Mucosa of descending colon (tissue), 3 donors: ENCODE results near the gene PFDN1. TPM values are rescaled to one million over a fixed set of nuclear protein-coding genes. Genes with fewer than 3 reads are reported as not detected.

Source experiments
- ATAC-seq: fragments of 200-7000 bp; cut with Tn5 transposase; one replicate; pipeline ENCODE4 v1.9.1; 2020; ENCODE audit warnings: mild to moderate bottlenecking, moderate library complexity
- DNase-seq, 3 donors: peaks; one replicate each; pipeline ENCODE4 v3.0.0-alpha.2; 2020
- H3K36me3 ChIP-seq: fragments of 200-600 bp; one replicate; pipeline ENCODE4 v1.8.0; 2021; ENCODE audit warnings: low read depth, mild to moderate bottlenecking
- H3K4me1 ChIP-seq: fragments of 200-600 bp; one replicate; pipeline ENCODE4 v1.8.0; 2021; ENCODE audit warnings: low read depth, mild to moderate bottlenecking
- H3K4me3 ChIP-seq: fragments of 200-600 bp; one replicate; pipeline ENCODE4 v1.8.0; 2021; ENCODE audit warnings: mild to moderate bottlenecking
- H3K9me3 ChIP-seq: fragments of 200-600 bp; one replicate; pipeline ENCODE4 v1.8.0; 2021; ENCODE audit warnings: mild to moderate bottlenecking
- intact Hi-C, 2 donors: fragments of 100-400 bp; cut with DNase I in 1 of 2; cut with micrococcal nuclease in 1 of 2; formaldehyde crosslinking; loops; one replicate each; pipeline versions ENCODE4 v1.11.0 to v1.11.1; 2022; cut with DNase I, micrococcal nuclease
- total RNA-seq, 3 donors: library from RNA; stranded (reverse); fragmentation: NEBNext Ultra II Directional in 2 of 3; extraction: Animal tissue kit (Norgen Biotek cat#: 25700) in 2 of 3; gene quantifications; one replicate each; pipeline versions ENCODE4 v1.2.1 to v1.2.4, GENCODE V29; 2021 to 2023
- TF ChIP-seq, protein P1 (sequence below): fragments of 200-600 bp; IDR thresholded peaks from one replicate; pipeline ENCODE4 v1.8.0; 2022; ENCODE audit warnings: antibody characterized with exemption, mild to moderate bottlenecking
- donor health status: DM: no; HTN: no; CAD: no; lungs with moderate emphysema.
- donor health status: DM: no; HTN: no; CAD: no.
- donor health status: DM: no; HTN: yes; CAD: no.

PFDN1 gene
- total RNA-seq, 3 donors from 2014 or later: 33.5 to 48.0 (median 35.9) TPM

DNA sequence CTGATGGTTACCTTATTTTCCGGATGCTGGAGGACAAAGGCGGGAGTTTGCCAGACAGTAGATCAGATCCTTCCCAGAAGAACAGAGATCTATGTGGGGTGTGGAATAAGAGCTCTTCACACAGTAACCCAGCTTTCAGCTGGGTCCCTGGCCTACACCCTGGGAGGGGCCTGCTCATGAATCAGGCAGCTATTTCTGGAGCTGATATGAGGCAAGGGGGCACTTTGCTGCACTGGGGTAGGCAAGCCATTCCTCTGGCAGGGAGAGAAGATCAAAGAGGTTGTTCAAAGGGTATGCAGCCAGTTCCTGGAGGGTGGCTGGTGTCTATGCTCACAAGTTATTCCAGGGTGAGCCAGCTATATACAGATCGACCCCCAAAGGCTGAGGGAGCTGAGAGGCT lies 79.3 kb downstream of the PFDN1 start:
- TF ChIP-seq, protein P1, sequence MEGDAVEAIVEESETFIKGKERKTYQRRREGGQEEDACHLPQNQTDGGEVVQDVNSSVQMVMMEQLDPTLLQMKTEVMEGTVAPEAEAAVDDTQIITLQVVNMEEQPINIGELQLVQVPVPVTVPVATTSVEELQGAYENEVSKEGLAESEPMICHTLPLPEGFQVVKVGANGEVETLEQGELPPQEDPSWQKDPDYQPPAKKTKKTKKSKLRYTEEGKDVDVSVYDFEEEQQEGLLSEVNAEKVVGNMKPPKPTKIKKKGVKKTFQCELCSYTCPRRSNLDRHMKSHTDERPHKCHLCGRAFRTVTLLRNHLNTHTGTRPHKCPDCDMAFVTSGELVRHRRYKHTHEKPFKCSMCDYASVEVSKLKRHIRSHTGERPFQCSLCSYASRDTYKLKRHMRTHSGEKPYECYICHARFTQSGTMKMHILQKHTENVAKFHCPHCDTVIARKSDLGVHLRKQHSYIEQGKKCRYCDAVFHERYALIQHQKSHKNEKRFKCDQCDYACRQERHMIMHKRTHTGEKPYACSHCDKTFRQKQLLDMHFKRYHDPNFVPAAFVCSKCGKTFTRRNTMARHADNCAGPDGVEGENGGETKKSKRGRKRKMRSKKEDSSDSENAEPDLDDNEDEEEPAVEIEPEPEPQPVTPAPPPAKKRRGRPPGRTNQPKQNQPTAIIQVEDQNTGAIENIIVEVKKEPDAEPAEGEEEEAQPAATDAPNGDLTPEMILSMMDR: no peak
- peaks cover 39% of the 10 kb centered on the region for H3K4me1 ChIP-seq
- intact Hi-C loops: no loop called here
- no peaks in the 10 kb centered on the region for H3K9me3 ChIP-seq
- no peak overlapping the region for H3K4me3 ChIP-seq
- DNase-seq (no peak), ATAC-seq (no peak)
- H3K36me3 ChIP-seq: no peaks in the 10 kb centered on the region

DNA sequence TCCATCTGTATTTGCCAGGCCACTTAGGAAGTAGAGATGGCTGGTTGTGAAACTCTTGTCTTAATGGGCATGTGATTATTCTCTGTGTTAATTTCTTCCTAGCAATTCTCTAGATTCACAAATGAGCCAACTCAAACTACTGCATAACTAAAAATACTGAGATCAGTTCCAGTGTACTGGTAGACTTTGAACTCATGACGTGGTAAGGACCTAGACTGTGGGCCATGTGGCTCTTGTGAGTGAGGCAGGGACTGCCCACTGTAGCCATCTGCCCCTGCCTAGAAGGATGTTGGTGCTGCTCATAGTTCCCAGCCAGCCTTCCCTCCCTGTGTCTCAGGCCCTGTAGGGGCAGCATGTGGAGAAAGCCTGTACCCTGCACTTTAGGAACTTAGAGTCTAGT lies 80.5 kb downstream of the PFDN1 start:
- Histone ChIP-seq H3K9me3 (no peaks in the 10 kb centered on the region), H3K36me3 (no peaks in the 10 kb centered on the region), H3K4me3 (no peak overlapping the region), H3K4me1 (peaks cover 33% of the 10 kb centered on the region)
- intact Hi-C loops: no loop called here
- ATAC-seq (peak; percentile 67), DNase-seq (no peak)
- TF ChIP-seq, protein P1: no peak

DNA sequence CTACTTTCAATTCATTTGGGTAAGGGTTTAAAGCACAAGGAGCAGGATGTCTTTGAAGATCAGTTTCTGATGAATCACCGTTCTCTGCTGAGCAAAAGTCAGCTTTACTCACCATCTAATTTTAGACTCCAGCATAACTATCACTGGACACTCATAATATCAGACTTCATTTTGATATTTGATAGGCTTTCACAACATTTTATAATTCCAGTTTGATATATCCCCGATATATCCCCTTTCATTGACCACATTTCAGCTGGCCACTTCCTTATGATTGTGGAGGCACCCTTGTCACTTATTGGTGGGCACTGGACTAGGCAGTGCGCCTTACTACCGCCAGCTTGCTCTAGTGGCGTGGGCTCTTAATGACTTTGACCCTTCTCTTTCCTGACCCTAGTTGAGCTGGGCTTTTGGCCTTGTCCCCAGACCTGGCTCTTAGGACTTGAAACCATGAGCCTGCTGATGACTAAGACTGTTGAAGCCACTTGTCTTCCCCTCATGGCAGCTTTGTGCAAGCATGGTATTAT lies 81.1 kb downstream of the PFDN1 start:
- Histone ChIP-seq H3K4me3 (no peak overlapping the region), H3K4me1 (peaks cover 34% of the 10 kb centered on the region), H3K9me3 (no peaks in the 10 kb centered on the region), H3K36me3 (no peaks in the 10 kb centered on the region)
- no peak for ATAC-seq
- no peak for DNase-seq
- TF ChIP-seq, protein P1: no peak
- intact Hi-C loops: no loop called here

DNA sequence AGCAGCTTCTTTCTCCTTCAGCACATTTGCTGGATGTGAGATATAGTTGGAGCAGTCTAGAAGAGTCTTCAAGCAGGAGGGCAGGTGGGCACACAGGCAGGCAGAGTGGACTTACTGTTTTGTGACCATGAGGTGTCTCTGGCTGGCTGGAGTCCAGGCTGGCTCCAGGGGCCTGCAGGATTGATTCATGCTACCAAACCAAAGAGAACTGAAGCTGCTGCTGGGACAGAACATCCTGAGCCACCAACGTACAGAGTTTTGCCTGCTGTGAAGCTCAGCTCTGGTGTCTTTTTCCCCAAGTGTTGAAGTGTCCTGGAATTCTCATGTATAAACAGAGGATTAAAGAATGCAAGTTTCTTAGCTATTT lies 82.2 kb downstream of the PFDN1 start:
- Histone ChIP-seq H3K4me3 (no peak overlapping the region), H3K36me3 (no peaks in the 10 kb centered on the region), H3K9me3 (no peaks in the 10 kb centered on the region), H3K4me1 (peaks cover 45% of the 10 kb centered on the region)
- DNase-seq (no peak), ATAC-seq (no peak)
- TF ChIP-seq, protein P1: no peak
- intact Hi-C loops: no loop called here

DNA sequence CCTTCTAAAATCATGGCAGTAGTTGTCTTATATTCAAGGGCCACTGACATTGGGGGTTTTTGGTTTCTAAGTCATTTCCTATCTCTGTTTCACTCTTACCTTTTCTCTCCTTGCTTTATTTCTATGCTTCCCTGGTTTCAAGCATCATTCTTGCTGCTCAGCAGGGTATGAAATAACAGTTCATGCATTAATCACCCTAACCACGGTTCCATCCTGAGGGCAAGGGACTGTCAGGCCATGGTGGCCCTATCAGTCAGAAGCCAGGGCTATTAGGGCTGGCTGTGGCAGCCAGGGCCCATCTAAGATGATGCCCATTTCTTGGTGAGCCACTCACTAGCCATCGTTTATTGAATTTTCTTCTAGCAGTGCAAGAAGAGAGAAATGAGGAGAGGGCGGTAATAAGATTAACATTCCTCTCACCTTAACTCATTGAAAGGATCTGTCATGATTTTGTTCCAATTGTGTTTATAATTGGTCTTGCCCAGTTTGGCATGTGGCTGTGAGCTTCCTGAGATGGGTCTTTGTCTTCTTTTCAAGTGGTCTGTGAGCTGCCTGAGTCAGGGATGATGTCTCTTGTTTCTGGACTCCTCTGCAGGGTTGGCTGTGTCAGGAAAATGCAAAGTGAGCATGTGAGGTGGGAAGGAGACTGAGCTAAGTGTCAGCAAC lies 82.7 kb downstream of the PFDN1 start:
- H3K36me3 ChIP-seq: no peaks in the 10 kb centered on the region
- intact Hi-C loops: no loop called here
- H3K4me1 ChIP-seq: peaks cover 48% of the 10 kb centered on the region
- DNase-seq (no peak), ATAC-seq (no peak)
- no peaks in the 10 kb centered on the region for H3K9me3 ChIP-seq
- TF ChIP-seq, protein P1: no peak
- H3K4me3 ChIP-seq: no peak overlapping the region
